Astrocyte (in vitro differentiated cells and primary cell): ENCODE results near the gene IER5. TPM values are rescaled to one million over a fixed set of nuclear protein-coding genes. Genes with fewer than 3 reads are reported as not detected.

ENCODE experiments used
- DNase-seq: peaks from one replicate; pipeline ENCODE4 v3.0.0-alpha.2; 2010; ENCODE audit warnings: low read depth
- FAIRE-seq: peaks from 2 replicates; lab custom pipeline; 2011; peaks lifted over from hg19 to GRCh38; lab: Jason Lieb, UNC
- H2AFZ ChIP-seq: 2 replicates; pipeline ENCODE4 v1.6.0; 2012; ENCODE audit warnings: low read depth, low read length, inconsistent platforms
- H3K27ac ChIP-seq: 2 replicates; pipeline ENCODE4 v1.5.1; 2011; ENCODE audit warnings: low read depth, low read length, inconsistent platforms
- H3K27me3 ChIP-seq: 2 replicates; pipeline ENCODE4 v1.6.0; 2011; ENCODE audit warnings: low read length, inconsistent platforms; ENCODE audit not compliant: insufficient read depth
- H3K36me3 ChIP-seq: 2 replicates; pipeline ENCODE4 v1.5.1; 2011; ENCODE audit warnings: low read length, inconsistent platforms; ENCODE audit not compliant: insufficient read depth
- H3K4me1 ChIP-seq: 2 replicates; pipeline ENCODE4 v1.5.1; 2011; ENCODE audit warnings: low read length, inconsistent platforms; ENCODE audit not compliant: insufficient read depth
- H3K4me2 ChIP-seq: 2 replicates; pipeline ENCODE4 v1.6.0; 2012; ENCODE audit warnings: low read length, inconsistent platforms
- H3K4me3 ChIP-seq: 2 replicates; pipeline ENCODE4 v1.5.1; 2011; ENCODE audit warnings: low read depth, mild to moderate bottlenecking, low read length, inconsistent platforms; ENCODE audit not compliant: insufficient read depth
- H3K79me2 ChIP-seq: 2 replicates; pipeline ENCODE4 v1.6.0; 2012; ENCODE audit warnings: mild to moderate bottlenecking, low read length, inconsistent platforms; ENCODE audit not compliant: insufficient read depth
- H3K9ac ChIP-seq: 2 replicates; pipeline ENCODE4 v1.6.0; 2012; ENCODE audit warnings: mild to moderate bottlenecking, low read length, inconsistent platforms
- H3K9me3 ChIP-seq: 2 replicates; pipeline ENCODE4 v1.5.1; 2012; ENCODE audit warnings: low read depth, mild to moderate bottlenecking, low read length, inconsistent platforms; ENCODE audit not compliant: insufficient read depth
- H4K20me1 ChIP-seq: 2 replicates; pipeline ENCODE4 v1.6.0; 2012; ENCODE audit warnings: low read length, inconsistent platforms; ENCODE audit not compliant: insufficient read depth
- H3K27ac Mint-ChIP-seq: one replicate; pipeline ENCODE4 v1.8.0; 2021; ENCODE audit warnings: mild to moderate bottlenecking, mixed read lengths; ENCODE audit not compliant: unreplicated experiment
- H3K27me3 Mint-ChIP-seq: one replicate; pipeline ENCODE4 v1.8.0; 2021; ENCODE audit warnings: low read depth, mixed read lengths; ENCODE audit not compliant: unreplicated experiment
- H3K36me3 Mint-ChIP-seq: one replicate; pipeline ENCODE4 v1.8.0; 2021; ENCODE audit warnings: low read depth, mixed read lengths; ENCODE audit not compliant: unreplicated experiment
- H3K4me1 Mint-ChIP-seq: one replicate; pipeline ENCODE4 v1.8.0; 2021; ENCODE audit warnings: low read depth, mixed read lengths; ENCODE audit not compliant: unreplicated experiment
- H3K4me3 Mint-ChIP-seq: one replicate; pipeline ENCODE4 v1.8.0; 2021; ENCODE audit warnings: mild to moderate bottlenecking, moderate library complexity, mixed read lengths; ENCODE audit not compliant: unreplicated experiment
- H3K9me3 Mint-ChIP-seq: one replicate; pipeline ENCODE4 v1.8.0; 2021; ENCODE audit warnings: mild to moderate bottlenecking, mixed read lengths; ENCODE audit not compliant: unreplicated experiment
- EZH2 ChIP-seq: IDR thresholded peaks from 2 replicates; pipeline ENCODE4 v1.6.1; 2012; ENCODE audit warnings: mild to moderate bottlenecking, low read length, inconsistent platforms; ENCODE audit not compliant: insufficient read depth
- total RNA-seq: library from RNA; stranded (reverse); gene quantifications from 2 replicates; pipeline ENCODE4 v1.2.1, GENCODE V29; 2021
- TF ChIP-seq, protein P1 (sequence below): IDR thresholded peaks from 2 replicates; pipeline ENCODE4 v1.5.1; 2011; ENCODE audit warnings: low read depth, mild to moderate bottlenecking, inconsistent platforms, low read length, moderate library complexity; ENCODE audit not compliant: insufficient read depth

IER5 gene
- total RNA-seq, 1 donor from 2014 or later: 28.3 TPM

DNA sequence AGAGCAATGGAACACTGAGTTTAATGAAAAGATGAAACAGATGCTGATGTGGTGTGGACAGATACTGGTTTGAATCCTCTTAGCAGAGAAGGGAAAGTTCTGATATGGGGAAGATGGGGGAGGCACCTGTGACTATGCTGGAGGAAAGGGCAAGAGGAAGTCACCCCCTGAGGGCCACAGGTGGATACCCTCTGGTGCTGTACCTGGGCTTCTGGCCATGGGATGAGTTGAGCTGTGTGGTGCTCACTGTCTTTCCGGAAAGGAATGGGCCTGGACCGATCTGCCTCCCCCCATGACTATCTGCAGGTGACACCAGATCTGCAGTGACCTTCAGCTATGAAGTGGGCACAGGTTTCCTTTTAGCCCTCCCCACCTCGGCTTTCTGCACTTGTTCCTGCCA, 52.4 kb downstream of the IER5 start:
- no peak for FAIRE-seq
- Mint-ChIP-seq H3K4me1 (peaks cover 30% of the 10 kb centered on the region), H3K36me3 (peaks cover 1% of the 10 kb centered on the region), H3K27ac (no peak overlapping the region), H3K27me3 (peaks cover 21% of the 10 kb centered on the region), H3K4me3 (no peak overlapping the region), H3K9me3 (peaks cover 7% of the 10 kb centered on the region)
- Histone ChIP-seq H3K9ac (no peak overlapping the region), H2AFZ (no peak overlapping the region), H3K79me2 (no peaks in the 10 kb centered on the region), H4K20me1 (no peaks in the 10 kb centered on the region), H3K4me3 (no peak overlapping the region), H3K4me2 (peak overlapping the region; percentile 58), H3K27me3 (no peaks in the 10 kb centered on the region), H3K27ac (peak overlapping the region; percentile 37), H3K4me1 (peaks cover 38% of the 10 kb centered on the region), H3K9me3 (peaks cover 1% of the 10 kb centered on the region), H3K36me3 (no peaks in the 10 kb centered on the region)
- TF ChIP-seq EZH2: no peak
- TF ChIP-seq, protein P1, sequence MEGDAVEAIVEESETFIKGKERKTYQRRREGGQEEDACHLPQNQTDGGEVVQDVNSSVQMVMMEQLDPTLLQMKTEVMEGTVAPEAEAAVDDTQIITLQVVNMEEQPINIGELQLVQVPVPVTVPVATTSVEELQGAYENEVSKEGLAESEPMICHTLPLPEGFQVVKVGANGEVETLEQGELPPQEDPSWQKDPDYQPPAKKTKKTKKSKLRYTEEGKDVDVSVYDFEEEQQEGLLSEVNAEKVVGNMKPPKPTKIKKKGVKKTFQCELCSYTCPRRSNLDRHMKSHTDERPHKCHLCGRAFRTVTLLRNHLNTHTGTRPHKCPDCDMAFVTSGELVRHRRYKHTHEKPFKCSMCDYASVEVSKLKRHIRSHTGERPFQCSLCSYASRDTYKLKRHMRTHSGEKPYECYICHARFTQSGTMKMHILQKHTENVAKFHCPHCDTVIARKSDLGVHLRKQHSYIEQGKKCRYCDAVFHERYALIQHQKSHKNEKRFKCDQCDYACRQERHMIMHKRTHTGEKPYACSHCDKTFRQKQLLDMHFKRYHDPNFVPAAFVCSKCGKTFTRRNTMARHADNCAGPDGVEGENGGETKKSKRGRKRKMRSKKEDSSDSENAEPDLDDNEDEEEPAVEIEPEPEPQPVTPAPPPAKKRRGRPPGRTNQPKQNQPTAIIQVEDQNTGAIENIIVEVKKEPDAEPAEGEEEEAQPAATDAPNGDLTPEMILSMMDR: no peak
- no peak for DNase-seq

DNA sequence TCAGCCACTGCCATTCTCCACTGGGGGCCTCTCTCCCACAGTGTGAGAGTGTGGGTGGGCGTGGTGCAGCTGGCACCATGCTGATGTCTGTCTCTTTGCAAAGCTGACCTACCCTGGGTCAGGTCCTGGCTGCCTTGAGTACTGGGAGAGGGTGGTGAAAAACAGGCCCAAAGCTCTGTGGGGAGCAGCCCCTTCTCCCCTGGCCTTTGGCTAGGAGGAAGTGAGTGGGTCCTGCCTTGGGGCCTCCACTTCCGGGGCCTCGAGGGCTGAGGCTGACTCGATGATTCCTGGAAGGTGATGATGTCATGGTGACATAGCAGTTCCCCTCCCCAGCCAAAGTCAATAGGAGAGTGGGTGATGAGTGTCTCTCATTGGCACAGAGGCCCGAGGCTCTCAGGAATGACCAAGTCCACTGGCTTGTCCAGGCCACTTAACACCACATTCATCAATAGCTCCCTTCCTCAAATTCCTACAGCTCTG, 53.0 kb downstream of the IER5 start:
- Histone ChIP-seq H3K4me1 (peaks cover 32% of the 10 kb centered on the region), H3K9me3 (peaks cover 4% of the 10 kb centered on the region), H3K9ac (peak overlapping the region; percentile 79), H3K79me2 (no peaks in the 10 kb centered on the region), H3K4me3 (no peak overlapping the region), H4K20me1 (no peaks in the 10 kb centered on the region), H3K4me2 (peak overlapping the region; percentile 90), H3K27ac (peak overlapping the region; percentile 74), H3K36me3 (no peaks in the 10 kb centered on the region), H2AFZ (peak overlapping the region; percentile 80), H3K27me3 (no peaks in the 10 kb centered on the region)
- H3K36me3 Mint-ChIP-seq: peaks cover 1% of the 10 kb centered on the region
- H3K27ac Mint-ChIP-seq: peak overlapping the region; percentile 91
- H3K9me3 Mint-ChIP-seq: peaks cover 8% of the 10 kb centered on the region
- peaks cover 26% of the 10 kb centered on the region for H3K27me3 Mint-ChIP-seq
- H3K4me3 Mint-ChIP-seq: no peak overlapping the region
- peaks cover 25% of the 10 kb centered on the region for H3K4me1 Mint-ChIP-seq
- TF ChIP-seq EZH2: no peak
- TF ChIP-seq, protein P1: no peak
- FAIRE-seq (no peak), DNase-seq (peak; percentile 90)

Other genes starting within 250 kb of the IER5 start
- 0.84 and 0.96 TPM in 2 replicates for gene KIAA1614, start 175.8 kb upstream of the IER5 start, total RNA-seq
- 23.1 and 27.6 TPM in 2 replicates for gene STX6, start 65.8 kb upstream of the IER5 start, total RNA-seq
- gene MR1, start 54.7 kb upstream of the IER5 start, total RNA-seq: 1.2 and 1.6 TPM in 2 replicates